HG03521 (cell line): Measurements from ENCODE around the gene SYT8.
"Not testable (repeated sequence)": the region's sequence is repeated elsewhere in the genome, so short reads cannot be mapped to it uniquely, and the experiment has no call there.

Experiments used
- ATAC-seq: cut with Tn5 transposase; IDR thresholded peaks from one replicate; pipeline ENCODE4 v1.9.1; 2021; ENCODE audit warnings: mild to moderate bottlenecking, moderate library complexity; ENCODE audit not compliant: unreplicated experiment

Gene SYT8

GRCh38 chr11:1883346-1884302, 48.8 kb downstream of the SYT8 start:
- ATAC-seq, result no peak

- ATAC-seq, result no peak
Measured at GRCh38 chr11:1884303-1884700, 49.5 kb downstream of the SYT8 start.

- ATAC-seq, result not testable (repeated sequence)
Measured at GRCh38 chr11:1886551-1886950, 51.8 kb downstream of the SYT8 start.
